Spleen (tissue), 11 donors: ENCODE measurements around the gene CACNA2D2. TPM values are rescaled to one million over a fixed set of nuclear protein-coding genes. Genes with fewer than 3 reads are reported as not detected.

Experiments used
- DNase-seq: peaks from one replicate; pipeline ENCODE4 v3.0.0-alpha.2; 2020
- H3K27ac ChIP-seq, 8 donors: fragments of 200-600 bp; sonication (generic) in 7 of 8; 1 replicate in 4 of 8; 2 replicates in 4 of 8; pipeline versions ENCODE4 v1.5.0 to v1.8.0; 2016 to 2021; ENCODE audit warnings: inconsistent platforms in 4 of 8, mild to moderate bottlenecking in 4 of 8, moderate library complexity in 1 of 8
- H3K27me3 ChIP-seq, 7 donors: fragments of 200-600 bp; sonication (generic) in 6 of 7; replicated peaks in 1 of 7; 1 replicate in 4 of 7; 2 replicates in 3 of 7; pipeline versions ENCODE4 v1.5.0 to v1.8.0; 2016 to 2021; ENCODE audit warnings: inconsistent platforms in 3 of 7, mild to moderate bottlenecking in 1 of 7
- H3K36me3 ChIP-seq, 6 donors: fragments of 200-600 bp; sonication (generic) in 5 of 6; 1 replicate in 4 of 6; 2 replicates in 2 of 6; pipeline versions ENCODE4 v1.5.0 to v1.8.0; 2016 to 2021; ENCODE audit warnings: inconsistent platforms in 2 of 6
- H3K4me1 ChIP-seq, 6 donors: fragments of 200-600 bp; sonication (generic) in 5 of 6; 1 replicate in 3 of 6; 2 replicates in 3 of 6; pipeline versions ENCODE4 v1.5.0 to v1.8.0; 2016 to 2021; ENCODE audit warnings: inconsistent platforms in 3 of 6
- H3K4me3 ChIP-seq, 8 donors: fragments of 200-600 bp; sonication (generic) in 7 of 8; 1 replicate in 4 of 8; 2 replicates in 4 of 8; pipeline versions ENCODE4 v1.5.0 to v1.8.0; 2016 to 2021; ENCODE audit warnings: inconsistent platforms in 4 of 8, mild to moderate bottlenecking in 4 of 8, moderate library complexity in 2 of 8
- H3K9me3 ChIP-seq, 8 donors: fragments of 200-600 bp; sonication (generic) in 7 of 8; 1 replicate in 4 of 8; 2 replicates in 4 of 8; pipeline versions ENCODE4 v1.5.0 to v1.8.0; 2016 to 2021; ENCODE audit warnings: inconsistent platforms in 4 of 8
- POLR2A ChIP-seq, 3 donors: fragments of 450-650 bp; IDR thresholded peaks; one replicate each; pipeline ENCODE4 v1.5.1; 2017; ENCODE audit warnings: antibody characterized with exemption in 3 of 3, mild to moderate bottlenecking in 1 of 3
- POLR2AphosphoS5 ChIP-seq, 3 donors: sonication (generic); formaldehyde crosslinking; IDR thresholded peaks; one replicate each; pipeline ENCODE4 v1.5.1; 2017; ENCODE audit warnings: antibody characterized with exemption in 3 of 3
- WGBS, 5 donors: extraction: QIAGEN DNeasy Blood & Tissue Kit in 3 of 5; methylation state at CpG; one replicate each; pipeline versions ENCODE4 v1.1.5 to v1.1.7; 2013 to 2018; 5-methylcytosine and 5-hydroxymethylcytosine counted together
- intact Hi-C: fragments of 100-400 bp; cut with DNase I; formaldehyde crosslinking; loops from one replicate; pipeline ENCODE4 v1.15.0; 2023; ENCODE audit warnings: low total_unique reads
- polyA plus RNA-seq, 3 donors: library from polyadenylated mRNA; stranded (reverse); fragments of 200-250 nt; gene quantifications; one replicate each; pipeline ENCODE4 v1.2.1, GENCODE V29; 2013
- total RNA-seq, 7 donors: library from RNA; depleted of rRNA in 3 of 7; stranded (reverse); fragments of >200 nt in 3 of 7; fragmentation: NEBNext Ultra II Directional in 4 of 7; extraction: Animal tissue kit (Norgen Biotek cat#: 25700) in 4 of 7; gene quantifications; one replicate each; pipeline versions ENCODE4 v1.1.0 to v1.2.1, GENCODE V29; 2016 to 2021
- TF ChIP-seq, protein P1 (sequence below), 11 experiments: fragments of 200-600 bp in 7 of 11; fragments of 450-650 bp in 4 of 11; sonication (generic) in 4 of 11; IDR thresholded peaks in 8 of 11; conservative IDR thresholded peaks in 3 of 11; 1 replicate in 7 of 11; 2 replicates in 4 of 11; pipeline versions ENCODE4 v1.4.0 to v1.8.0; 2016 to 2021; ENCODE audit warnings: antibody characterized with exemption in 11 of 11, inconsistent platforms in 4 of 11, mild to moderate bottlenecking in 1 of 11
- donor health status: healthy with polysubstance abuse.
- donor health status: DM: no; HTN: no; CAD: no; lungs with moderate emphysema.
- donor health status: DM: no; HTN: no; CAD: no.
- donor health status: Bipolar disorder and iron deficiency.
- donor health status: healthy.
- donor health status: DM: no; HTN: no; CAD: no.
- donor health status: DM: yes; HTN: yes; CAD: no.

CACNA2D2 gene
- total and polyA plus RNA-seq, 10 donors = 0.24 to 3.2 (median 1.2) TPM

DNA sequence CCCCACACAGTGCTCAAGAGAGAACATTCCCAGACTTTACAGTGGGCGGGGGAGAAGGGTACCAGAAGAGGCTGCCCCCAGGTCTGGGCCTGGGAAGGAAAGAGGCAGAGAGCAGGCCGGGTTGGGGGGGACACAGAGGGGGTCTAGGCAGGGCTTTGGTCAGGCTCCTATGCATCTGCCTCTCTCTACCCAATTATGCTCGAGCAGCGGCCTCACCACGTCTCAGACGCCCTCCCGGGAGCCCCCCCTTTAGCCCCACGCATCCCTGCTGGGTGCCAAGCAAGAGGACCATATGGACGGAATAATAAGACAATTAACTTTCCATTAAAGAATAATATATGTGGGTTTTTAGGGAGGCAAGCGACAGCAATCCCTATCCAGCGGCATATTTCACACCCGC lies 32.8 kb downstream of the CACNA2D2 start:
- Histone ChIP-seq H3K27ac (no peak overlapping the region), H3K4me1 (peaks cover 0 to 5% (median 0%) of the 10 kb centered on the region in 6 donors), H3K36me3 (no peaks in the 10 kb centered on the region), H3K27me3 (no peaks in the 10 kb centered on the region), H3K4me3 (no peak overlapping the region), H3K9me3 (no peaks in the 10 kb centered on the region)
- no peak for DNase-seq
- intact Hi-C loops = no loop called here
- 85 to 98% (median 91%) methylated on average over 12 of the region's 12 CpGs for WGBS, 5 donors
- TF ChIP-seq POLR2AphosphoS5 (IDR thresholded peaks at IDR 0.05) = no peak
- TF ChIP-seq, protein P1, sequence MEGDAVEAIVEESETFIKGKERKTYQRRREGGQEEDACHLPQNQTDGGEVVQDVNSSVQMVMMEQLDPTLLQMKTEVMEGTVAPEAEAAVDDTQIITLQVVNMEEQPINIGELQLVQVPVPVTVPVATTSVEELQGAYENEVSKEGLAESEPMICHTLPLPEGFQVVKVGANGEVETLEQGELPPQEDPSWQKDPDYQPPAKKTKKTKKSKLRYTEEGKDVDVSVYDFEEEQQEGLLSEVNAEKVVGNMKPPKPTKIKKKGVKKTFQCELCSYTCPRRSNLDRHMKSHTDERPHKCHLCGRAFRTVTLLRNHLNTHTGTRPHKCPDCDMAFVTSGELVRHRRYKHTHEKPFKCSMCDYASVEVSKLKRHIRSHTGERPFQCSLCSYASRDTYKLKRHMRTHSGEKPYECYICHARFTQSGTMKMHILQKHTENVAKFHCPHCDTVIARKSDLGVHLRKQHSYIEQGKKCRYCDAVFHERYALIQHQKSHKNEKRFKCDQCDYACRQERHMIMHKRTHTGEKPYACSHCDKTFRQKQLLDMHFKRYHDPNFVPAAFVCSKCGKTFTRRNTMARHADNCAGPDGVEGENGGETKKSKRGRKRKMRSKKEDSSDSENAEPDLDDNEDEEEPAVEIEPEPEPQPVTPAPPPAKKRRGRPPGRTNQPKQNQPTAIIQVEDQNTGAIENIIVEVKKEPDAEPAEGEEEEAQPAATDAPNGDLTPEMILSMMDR (IDR thresholded peaks at IDR 0.05 in 8 of 11, conservative IDR thresholded peaks at IDR 0.05 in 3 of 11) = no peak
- no peak for TF ChIP-seq POLR2A (IDR thresholded peaks at IDR 0.05)

DNA sequence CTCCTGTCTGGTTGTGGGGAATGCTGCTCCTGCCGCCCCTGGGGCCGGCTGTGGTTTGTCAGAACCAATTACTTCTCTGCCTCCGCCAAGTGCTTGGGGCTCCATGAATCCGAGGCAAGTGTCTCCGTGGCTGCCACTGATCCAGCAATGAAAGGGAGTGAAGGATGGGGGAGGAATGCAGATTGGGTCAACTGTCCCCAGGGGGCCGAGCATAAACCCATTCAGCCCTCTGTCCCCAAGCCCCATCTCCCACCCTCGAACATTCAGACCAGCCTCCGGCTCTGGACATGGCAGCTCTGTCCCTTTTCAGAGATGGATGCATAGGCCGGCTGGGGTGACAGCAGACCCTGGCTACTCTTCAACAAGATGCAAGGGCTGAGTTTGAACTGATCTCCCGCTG lies 35.5 kb downstream of the CACNA2D2 start:
- no peak for TF ChIP-seq POLR2A (IDR thresholded peaks at IDR 0.05)
- TF ChIP-seq POLR2AphosphoS5 (IDR thresholded peaks at IDR 0.05) = no peak
- TF ChIP-seq, protein P1 (IDR thresholded peaks at IDR 0.05 in 8 of 11, conservative IDR thresholded peaks at IDR 0.05 in 3 of 11) = no peak
- WGBS, 5 donors = 57 to 83% (median 79%) methylated on average over 7 to 10 of the region's 10 CpGs
- intact Hi-C loops = no loop called here

DNA sequence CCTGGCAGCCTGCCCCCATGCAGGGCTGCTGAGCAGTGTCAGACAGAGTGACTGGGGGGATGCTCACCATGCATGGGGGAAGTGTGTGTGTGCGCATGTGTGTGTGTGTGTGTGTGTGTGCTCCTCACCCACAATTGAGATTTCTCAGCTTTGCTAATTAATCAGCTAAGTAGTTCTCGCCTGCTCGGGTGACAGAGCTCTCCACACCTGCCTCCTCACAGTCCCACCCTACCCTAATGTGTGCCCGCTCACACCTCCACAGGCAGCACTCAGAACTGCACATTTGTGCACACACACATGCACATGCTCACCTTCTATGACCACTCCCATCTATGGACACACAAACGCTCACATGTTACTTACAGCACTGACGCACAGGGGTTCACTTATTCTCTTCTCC lies 37.3 kb downstream of the CACNA2D2 start:
- Histone ChIP-seq H3K4me1 (no peaks in the 10 kb centered on the region), H3K36me3 (no peaks in the 10 kb centered on the region), H3K9me3 (no peaks in the 10 kb centered on the region), H3K4me3 (no peak overlapping the region), H3K27ac (no peak overlapping the region), H3K27me3 (no peaks in the 10 kb centered on the region)
- WGBS, 5 donors = 77 to 95% (median 84%) methylated on average over 5 to 6 of the region's 6 CpGs
- TF ChIP-seq POLR2A (IDR thresholded peaks at IDR 0.05) (no peak), POLR2AphosphoS5 (IDR thresholded peaks at IDR 0.05) (no peak)
- TF ChIP-seq, protein P1 (IDR thresholded peaks at IDR 0.05 in 8 of 11, conservative IDR thresholded peaks at IDR 0.05 in 3 of 11) = no peak
- no peak for DNase-seq
- intact Hi-C loops = no loop called here

More for the DNA sequence above, 35.5 kb downstream of the CACNA2D2 start:
- Histone ChIP-seq H3K36me3 (no peaks in the 10 kb centered on the region), H3K27me3 (no peaks in the 10 kb centered on the region), H3K27ac (no peak overlapping the region), H3K4me1 (no peaks in the 10 kb centered on the region), H3K9me3 (no peaks in the 10 kb centered on the region), H3K4me3 (no peak overlapping the region)
- no peak for DNase-seq

DNA sequence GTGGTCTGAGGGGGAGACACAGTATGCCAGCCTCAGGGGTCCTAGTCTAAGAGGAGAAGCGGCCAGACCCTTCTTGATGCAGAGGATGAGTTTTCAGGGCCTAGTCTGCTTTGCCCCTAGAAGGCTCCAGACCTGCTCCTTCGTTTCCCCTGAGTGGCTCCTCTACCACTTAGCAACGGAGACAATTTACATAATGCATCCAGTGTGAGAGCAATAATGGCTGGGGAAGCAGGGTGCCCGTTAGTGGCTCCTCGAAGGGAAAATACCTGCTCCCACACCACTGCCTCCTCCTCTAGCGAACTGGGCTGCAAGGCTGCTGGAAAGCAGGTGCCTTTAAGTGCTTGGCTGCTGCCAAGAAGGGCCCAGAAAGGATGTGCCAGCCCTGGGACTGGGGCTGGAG lies 38.9 kb downstream of the CACNA2D2 start:
- DNase-seq = no peak
- Histone ChIP-seq H3K36me3 (no peaks in the 10 kb centered on the region), H3K27ac (no peak overlapping the region), H3K4me3 (no peak overlapping the region), H3K4me1 (no peaks in the 10 kb centered on the region), H3K27me3 (no peaks in the 10 kb centered on the region), H3K9me3 (no peaks in the 10 kb centered on the region)
- intact Hi-C loops = no loop called here
- WGBS, 5 donors = 67 to 80% (median 77%) methylated on average over 6 of the region's 6 CpGs
- TF ChIP-seq, protein P1 (IDR thresholded peaks at IDR 0.05 in 8 of 11, conservative IDR thresholded peaks at IDR 0.05 in 3 of 11) = no peak
- TF ChIP-seq POLR2A (IDR thresholded peaks at IDR 0.05) (no peak), POLR2AphosphoS5 (IDR thresholded peaks at IDR 0.05) (no peak)
